Measurements from ENCODE around the gene KHDRBS1.
"Not testable (repeated sequence)": the region's sequence is repeated elsewhere in the genome, so short reads cannot be mapped to it uniquely, and the experiment has no call there.

Gene KHDRBS1

GRCh38 chr1:32013386-32014198 lies at the start of gene KHDRBS1:
KHDRBS1 (plus strand) TSS chr1:32013868; CDS start chr1:32013996, 128 bp downstream.
- DNase-seq, result peak; percentile 100

- no peak for DNase-seq
Observed at GRCh38 chr1:31970873-31971272, 42.8 kb upstream of the KHDRBS1 start.

- DNase-seq, result no peak
Observed at GRCh38 chr1:31976401-31976800, 37.3 kb upstream of the KHDRBS1 start.

- DNase-seq, result no peak
Observed at GRCh38 chr1:31977385-31978131, 36.1 kb upstream of the KHDRBS1 start.

- no peak for DNase-seq
Observed at GRCh38 chr1:31978843-31979400, 34.7 kb upstream of the KHDRBS1 start.

GRCh38 chr1:31980835-31981455 lies 32.7 kb upstream of the KHDRBS1 start:
- no peak for DNase-seq

- no peak for DNase-seq
Observed at GRCh38 chr1:31981456-31981839, 32.2 kb upstream of the KHDRBS1 start.

- DNase-seq, result no peak
Observed at GRCh38 chr1:31981972-31982371, 31.7 kb upstream of the KHDRBS1 start.

- peak; percentile 85 for DNase-seq
Observed at GRCh38 chr1:31984419-31985347, 29.0 kb upstream of the KHDRBS1 start.

GRCh38 chr1:31985430-31985829 lies 28.2 kb upstream of the KHDRBS1 start:
- DNase-seq, result peak; percentile 72

- DNase-seq, result peak; percentile 55
Observed at GRCh38 chr1:31987135-31987619, 26.5 kb upstream of the KHDRBS1 start.

GRCh38 chr1:31989964-31990363 lies 23.7 kb upstream of the KHDRBS1 start:
- no peak for DNase-seq

GRCh38 chr1:31991182-31991581 lies 22.5 kb upstream of the KHDRBS1 start:
- DNase-seq, result no peak

GRCh38 chr1:31995263-31995662 lies 18.4 kb upstream of the KHDRBS1 start:
- DNase-seq, result no peak

GRCh38 chr1:31996121-31996520 lies 17.5 kb upstream of the KHDRBS1 start:
- not testable (repeated sequence) for DNase-seq

GRCh38 chr1:32001863-32002262 lies 11.8 kb upstream of the KHDRBS1 start:
- DNase-seq, result no peak

GRCh38 chr1:32002285-32002684 lies 11.4 kb upstream of the KHDRBS1 start:
- not testable (repeated sequence) for DNase-seq

GRCh38 chr1:32005522-32005921 lies 8.1 kb upstream of the KHDRBS1 start:
- no peak for DNase-seq

GRCh38 chr1:32007591-32007940 lies 6.1 kb upstream of the KHDRBS1 start:
- DNase-seq, result no peak

GRCh38 chr1:32010246-32010645 lies 3.4 kb upstream of the KHDRBS1 start:
- DNase-seq, result peak; percentile 10

- no peak for DNase-seq
Observed at GRCh38 chr1:32012709-32013385, 821 bp upstream of the KHDRBS1 start.

Data from DMS79 (cell line).